ENCODE results near the gene SLC2A13.
"Not testable (repeated sequence)": the region's sequence is repeated elsewhere in the genome, so short reads cannot be mapped to it uniquely, and the experiment has no call there.

SLC2A13 gene

GRCh38 chr12:40034156-40034555 is 71.7 kb downstream of the SLC2A13 start:
- DNase-seq: no peak

GRCh38 chr12:40033242-40033630 is 72.6 kb downstream of the SLC2A13 start:
- no peak for DNase-seq

- no peak for DNase-seq
Measured at GRCh38 chr12:40032433-40033241, 73.2 kb downstream of the SLC2A13 start.

GRCh38 chr12:40031965-40032364 is 73.9 kb downstream of the SLC2A13 start:
- DNase-seq: no peak

- not testable (repeated sequence) for DNase-seq
Measured at GRCh38 chr12:40030970-40031369, 74.9 kb downstream of the SLC2A13 start.

- DNase-seq: no peak
Measured at GRCh38 chr12:40028296-40028695, 77.6 kb downstream of the SLC2A13 start.

- no peak for DNase-seq
Measured at GRCh38 chr12:40022850-40023249, 83.0 kb downstream of the SLC2A13 start.

- no peak for DNase-seq
Measured at GRCh38 chr12:40020261-40020691, 85.6 kb downstream of the SLC2A13 start.

GRCh38 chr12:40017488-40017887 is 88.4 kb downstream of the SLC2A13 start:
- DNase-seq: no peak

- no peak for DNase-seq
Measured at GRCh38 chr12:40016980-40017379, 88.9 kb downstream of the SLC2A13 start.

- DNase-seq: no peak
Measured at GRCh38 chr12:40015881-40016280, 90.0 kb downstream of the SLC2A13 start.

GRCh38 chr12:40015345-40015744 is 90.5 kb downstream of the SLC2A13 start:
- DNase-seq: no peak

- DNase-seq: no peak
Measured at GRCh38 chr12:40013847-40014246, 92.0 kb downstream of the SLC2A13 start.

- no peak for DNase-seq
Measured at GRCh38 chr12:40013292-40013691, 92.6 kb downstream of the SLC2A13 start.

GRCh38 chr12:40012711-40013110 is 93.2 kb downstream of the SLC2A13 start:
- DNase-seq: no peak

- no peak for DNase-seq
Measured at GRCh38 chr12:40011775-40012129, 94.1 kb downstream of the SLC2A13 start.

- peak; percentile 23 to 69 for DNase-seq
Measured at GRCh38 chr12:40010899-40011774, 94.7 kb downstream of the SLC2A13 start.

GRCh38 chr12:40002178-40003169 is 103.4 kb downstream of the SLC2A13 start:
- DNase-seq: no peak

- no peak for DNase-seq
Measured at GRCh38 chr12:40001406-40001805, 104.5 kb downstream of the SLC2A13 start.

- DNase-seq: no peak
Measured at GRCh38 chr12:40000884-40001283, 105.0 kb downstream of the SLC2A13 start.

- no peak for DNase-seq
Measured at GRCh38 chr12:39993268-39993667, 112.6 kb downstream of the SLC2A13 start.
